ENCODE measurements around the gene ANKRD12.

ANKRD12 gene

DNA sequence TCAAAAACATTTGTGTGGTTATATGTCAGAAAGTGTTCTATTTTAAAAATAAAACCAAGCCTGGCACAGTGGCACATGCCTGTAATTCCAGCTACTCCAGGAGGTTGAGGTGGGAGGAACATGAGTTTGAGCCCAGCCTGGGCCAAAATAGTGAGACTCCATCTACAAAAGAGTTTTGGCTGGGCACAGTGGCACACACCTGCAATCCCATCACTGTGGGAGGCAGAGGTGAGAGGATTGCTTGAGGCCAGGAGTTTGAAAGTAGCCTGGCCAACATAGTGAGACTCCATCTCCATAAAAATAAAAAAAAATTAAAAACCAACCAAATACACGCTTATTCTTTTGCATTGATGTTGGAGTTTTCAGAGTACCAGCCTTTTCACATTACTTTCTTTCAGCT lies 9.6 kb downstream of the ANKRD12 start:
- Histone ChIP-seq H4K8ac (ENCODE audit: low read depth, low read length) (no peak overlapping the region), H3K4me1 (ENCODE audit: control insufficient read depth in 2 of 2, insufficient read depth in 1 of 2, low read depth in 1 of 2, low read length in 2 of 2) (peaks cover 0 to 7% of the 10 kb centered on the region in 2 donors), H2BK120ac (ENCODE audit: low read depth, low read length) (no peak overlapping the region), H3K36me3 (replicated peaks in 1 of 2; ENCODE audit: control insufficient read depth in 2 of 2, insufficient read depth in 2 of 2, low read length in 2 of 2) (no peaks in the 10 kb centered on the region), H2AK5ac (ENCODE audit: low read depth, low read length) (no peak overlapping the region), H3K18ac (ENCODE audit: low read length) (no peak overlapping the region), H3K27me3 (ENCODE audit: control insufficient read depth in 3 of 3, insufficient read depth in 3 of 3, low read depth in 1 of 3, low read length in 3 of 3) (no peaks in the 10 kb centered on the region), H2BK5ac (ENCODE audit: low read length) (no peak overlapping the region), H3K9me3 (replicated peaks in 1 of 2; ENCODE audit: control insufficient read depth in 2 of 2, insufficient read depth in 1 of 2, low read depth in 1 of 2, low read length in 2 of 2) (no peaks in the 10 kb centered on the region), H3K4me2 (ENCODE audit: insufficient read depth, low read length, poor library complexity, severe bottlenecking) (no peak overlapping the region), H3K14ac (ENCODE audit: low read length) (no peak overlapping the region), H2BK12ac (ENCODE audit: low read length) (no peak overlapping the region), H3K9ac (ENCODE audit: low read depth, low read length, poor library complexity) (no peak overlapping the region), H3K4ac (ENCODE audit: low read length) (no peak overlapping the region), H4K91ac (ENCODE audit: low read depth, low read length, poor library complexity) (no peak overlapping the region), H2BK15ac (ENCODE audit: low read length) (no peak overlapping the region), H3K23ac (ENCODE audit: low read depth, low read length, poor library complexity) (no peak overlapping the region), H3K79me1 (ENCODE audit: low read depth, low read length) (peaks cover 3% of the 10 kb centered on the region), H3K4me3 (ENCODE audit: low read length in 2 of 2) (no peak overlapping the region), H3K27ac (replicated peaks; ENCODE audit: low read length) (no peak overlapping the region), H2AFZ (ENCODE audit: low read length) (no peak overlapping the region)
- WGBS, 2 donors (ENCODE audit: extremely low coverage in 2 of 2, insufficient read length in 2 of 2, insufficient replicate concordance in 1 of 2): no CpG with 5 or more reads among the region's 1 CpG
- no peak for DNase-seq (ENCODE audit: low spot score)

DNA sequence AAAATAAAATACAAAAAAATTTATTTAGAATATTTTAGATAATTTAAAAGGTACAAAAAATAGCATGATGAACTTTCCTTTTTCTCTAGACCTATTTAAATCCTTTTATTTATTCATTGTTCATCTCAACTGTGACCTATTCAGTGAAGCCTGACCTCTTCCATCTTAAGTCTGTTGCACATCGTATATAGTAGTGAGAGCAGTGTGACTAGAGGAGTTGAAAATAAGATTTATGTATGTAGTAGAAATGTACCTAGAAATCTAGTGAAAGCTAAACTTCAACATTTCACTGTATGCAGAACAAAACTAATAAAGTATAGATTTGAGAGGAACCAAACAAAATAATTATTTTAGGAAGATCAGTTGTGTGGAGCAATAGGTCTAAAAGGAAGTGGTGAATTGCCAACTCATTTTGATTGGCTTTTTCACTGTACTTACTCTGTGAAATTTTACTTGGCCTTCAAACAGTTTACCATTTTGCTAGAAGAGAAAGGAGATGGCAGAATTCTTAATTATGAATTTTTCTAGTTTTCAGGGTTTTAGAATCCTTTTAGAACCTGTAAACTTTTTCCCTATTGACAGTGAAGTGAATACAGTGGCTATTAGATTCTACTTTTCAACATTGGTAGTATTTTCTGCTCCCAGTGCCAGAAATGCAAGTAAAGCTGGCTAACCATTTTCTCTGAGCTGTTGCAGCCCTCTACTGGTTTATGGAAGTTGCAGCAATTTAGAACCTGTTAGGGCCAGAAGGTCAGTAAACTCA lies 11.0 kb downstream of the ANKRD12 start:
- Histone ChIP-seq H3K4me3 (ENCODE audit: low read length in 2 of 2) (no peak overlapping the region), H4K8ac (ENCODE audit: low read depth, low read length) (no peak overlapping the region), H2BK5ac (ENCODE audit: low read length) (no peak overlapping the region), H3K4me2 (ENCODE audit: insufficient read depth, low read length, poor library complexity, severe bottlenecking) (no peak overlapping the region), H3K27ac (replicated peaks; ENCODE audit: low read length) (no peak overlapping the region), H3K4me1 (ENCODE audit: control insufficient read depth in 2 of 2, insufficient read depth in 1 of 2, low read depth in 1 of 2, low read length in 2 of 2) (peaks cover 0 to 7% of the 10 kb centered on the region in 2 donors), H2AK5ac (ENCODE audit: low read depth, low read length) (no peak overlapping the region), H4K91ac (ENCODE audit: low read depth, low read length, poor library complexity) (no peak overlapping the region), H3K18ac (ENCODE audit: low read length) (no peak overlapping the region), H3K27me3 (ENCODE audit: control insufficient read depth in 3 of 3, insufficient read depth in 3 of 3, low read depth in 1 of 3, low read length in 3 of 3) (no peaks in the 10 kb centered on the region), H2AFZ (ENCODE audit: low read length) (no peak overlapping the region), H3K9me3 (replicated peaks in 1 of 2; ENCODE audit: control insufficient read depth in 2 of 2, insufficient read depth in 1 of 2, low read depth in 1 of 2, low read length in 2 of 2) (no peaks in the 10 kb centered on the region), H3K4ac (ENCODE audit: low read length) (no peak overlapping the region), H2BK15ac (ENCODE audit: low read length) (no peak overlapping the region), H3K14ac (ENCODE audit: low read length) (no peak overlapping the region), H3K9ac (ENCODE audit: low read depth, low read length, poor library complexity) (no peak overlapping the region), H2BK12ac (ENCODE audit: low read length) (no peak overlapping the region), H3K79me1 (ENCODE audit: low read depth, low read length) (peaks cover 5% of the 10 kb centered on the region), H2BK120ac (ENCODE audit: low read depth, low read length) (no peak overlapping the region), H3K36me3 (replicated peaks in 1 of 2; ENCODE audit: control insufficient read depth in 2 of 2, insufficient read depth in 2 of 2, low read length in 2 of 2) (no peaks in the 10 kb centered on the region), H3K23ac (ENCODE audit: low read depth, low read length, poor library complexity) (no peak overlapping the region)
- no peak for DNase-seq (ENCODE audit: low spot score)
- no CpG with 5 or more reads among the region's 1 CpG for WGBS, 2 donors (ENCODE audit: extremely low coverage in 2 of 2, insufficient read length in 2 of 2, insufficient replicate concordance in 1 of 2)

DNA sequence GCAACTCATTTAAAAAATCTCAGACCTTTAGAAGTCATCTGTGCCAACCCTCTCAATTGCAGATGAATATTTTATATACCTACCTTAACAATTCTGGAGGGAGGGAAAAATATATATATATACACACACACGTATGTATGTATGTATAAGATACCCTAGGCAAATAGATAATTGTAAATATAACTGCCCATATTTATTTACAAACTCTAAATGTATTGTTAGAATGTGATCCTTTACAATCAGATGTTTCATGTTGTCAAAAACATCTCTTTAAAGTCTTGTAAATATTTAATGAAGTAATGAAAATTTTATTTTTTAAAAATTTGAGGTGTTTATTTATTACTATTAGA lies 11.6 kb downstream of the ANKRD12 start:
- Histone ChIP-seq H2BK5ac (ENCODE audit: low read length) (no peak overlapping the region), H3K18ac (ENCODE audit: low read length) (no peak overlapping the region)

GRCh38 chr18:9150121-9150520 lies 13.5 kb downstream of the ANKRD12 start:
- no peak overlapping the region for H2AK5ac ChIP-seq (ENCODE audit: low read depth, low read length)
- H2BK15ac ChIP-seq (ENCODE audit: low read length): no peak overlapping the region
- no peaks in the 10 kb centered on the region for H3K36me3 ChIP-seq (replicated peaks in 1 of 2; ENCODE audit: control insufficient read depth in 2 of 2, insufficient read depth in 2 of 2, low read length in 2 of 2)
- H4K8ac ChIP-seq (ENCODE audit: low read depth, low read length): no peak overlapping the region
- no peak overlapping the region for H2BK120ac ChIP-seq (ENCODE audit: low read depth, low read length)
- H2AFZ ChIP-seq (ENCODE audit: low read length): no peak overlapping the region
- H3K9ac ChIP-seq (ENCODE audit: low read depth, low read length, poor library complexity): no peak overlapping the region
- DNase-seq (ENCODE audit: low spot score): no peak
- H3K4me1 ChIP-seq (ENCODE audit: control insufficient read depth in 2 of 2, insufficient read depth in 1 of 2, low read depth in 1 of 2, low read length in 2 of 2): peaks cover 0 to 5% of the 10 kb centered on the region in 2 donors
- H3K4ac ChIP-seq (ENCODE audit: low read length): no peak overlapping the region
- H3K27me3 ChIP-seq (ENCODE audit: control insufficient read depth in 3 of 3, insufficient read depth in 3 of 3, low read depth in 1 of 3, low read length in 3 of 3): no peaks in the 10 kb centered on the region
- H2BK12ac ChIP-seq (ENCODE audit: low read length): no peak overlapping the region
- H4K91ac ChIP-seq (ENCODE audit: low read depth, low read length, poor library complexity): no peak overlapping the region
- no peak overlapping the region for H3K14ac ChIP-seq (ENCODE audit: low read length)
- H3K23ac ChIP-seq (ENCODE audit: low read depth, low read length, poor library complexity): no peak overlapping the region
- WGBS, 2 donors (ENCODE audit: extremely low coverage in 2 of 2, insufficient read length in 2 of 2, insufficient replicate concordance in 1 of 2): no CpG with 5 or more reads among the region's 5 CpGs
- no peak overlapping the region for H3K4me2 ChIP-seq (ENCODE audit: insufficient read depth, low read length, poor library complexity, severe bottlenecking)
- no peak overlapping the region for H3K18ac ChIP-seq (ENCODE audit: low read length)
- H2BK5ac ChIP-seq (ENCODE audit: low read length): no peak overlapping the region
- no peak overlapping the region for H3K27ac ChIP-seq (replicated peaks; ENCODE audit: low read length)
- no peak overlapping the region for H3K4me3 ChIP-seq (ENCODE audit: low read length in 2 of 2)
- H3K79me1 ChIP-seq (ENCODE audit: low read depth, low read length): peaks cover 1% of the 10 kb centered on the region
- no peaks in the 10 kb centered on the region for H3K9me3 ChIP-seq (replicated peaks in 1 of 2; ENCODE audit: control insufficient read depth in 2 of 2, insufficient read depth in 1 of 2, low read depth in 1 of 2, low read length in 2 of 2)

More for the DNA sequence above, 11.6 kb downstream of the ANKRD12 start:
- Histone ChIP-seq H3K14ac (ENCODE audit: low read length) (no peak overlapping the region), H3K9ac (ENCODE audit: low read depth, low read length, poor library complexity) (no peak overlapping the region), H3K79me1 (ENCODE audit: low read depth, low read length) (peaks cover 5% of the 10 kb centered on the region), H3K4me3 (ENCODE audit: low read length in 2 of 2) (no peak overlapping the region), H2BK15ac (ENCODE audit: low read length) (no peak overlapping the region), H3K27ac (replicated peaks; ENCODE audit: low read length) (no peak overlapping the region), H3K4ac (ENCODE audit: low read length) (no peak overlapping the region), H3K9me3 (replicated peaks in 1 of 2; ENCODE audit: control insufficient read depth in 2 of 2, insufficient read depth in 1 of 2, low read depth in 1 of 2, low read length in 2 of 2) (no peaks in the 10 kb centered on the region), H4K8ac (ENCODE audit: low read depth, low read length) (no peak overlapping the region), H4K91ac (ENCODE audit: low read depth, low read length, poor library complexity) (no peak overlapping the region), H2AK5ac (ENCODE audit: low read depth, low read length) (no peak overlapping the region), H3K36me3 (replicated peaks in 1 of 2; ENCODE audit: control insufficient read depth in 2 of 2, insufficient read depth in 2 of 2, low read length in 2 of 2) (no peaks in the 10 kb centered on the region), H2AFZ (ENCODE audit: low read length) (no peak overlapping the region), H3K4me1 (ENCODE audit: control insufficient read depth in 2 of 2, insufficient read depth in 1 of 2, low read depth in 1 of 2, low read length in 2 of 2) (peaks cover 0 to 7% of the 10 kb centered on the region in 2 donors), H2BK120ac (ENCODE audit: low read depth, low read length) (no peak overlapping the region), H2BK12ac (ENCODE audit: low read length) (no peak overlapping the region), H3K27me3 (ENCODE audit: control insufficient read depth in 3 of 3, insufficient read depth in 3 of 3, low read depth in 1 of 3, low read length in 3 of 3) (no peaks in the 10 kb centered on the region), H3K23ac (ENCODE audit: low read depth, low read length, poor library complexity) (no peak overlapping the region), H3K4me2 (ENCODE audit: insufficient read depth, low read length, poor library complexity, severe bottlenecking) (no peak overlapping the region)
- WGBS, 2 donors (ENCODE audit: extremely low coverage in 2 of 2, insufficient read length in 2 of 2, insufficient replicate concordance in 1 of 2): no CpG with 5 or more reads among the region's 1 CpG
- DNase-seq (ENCODE audit: low spot score): no peak

Measured in neuronal stem cell (in vitro differentiated cells).